Measurements from ENCODE around the gene RFK. TPM values are rescaled to one million over a fixed set of nuclear protein-coding genes. Genes with fewer than 3 reads are reported as not detected.

RFK gene
- total and polyA plus RNA-seq, 4 donors: 13.2 to 23.0 (median 16.9) TPM

DNA sequence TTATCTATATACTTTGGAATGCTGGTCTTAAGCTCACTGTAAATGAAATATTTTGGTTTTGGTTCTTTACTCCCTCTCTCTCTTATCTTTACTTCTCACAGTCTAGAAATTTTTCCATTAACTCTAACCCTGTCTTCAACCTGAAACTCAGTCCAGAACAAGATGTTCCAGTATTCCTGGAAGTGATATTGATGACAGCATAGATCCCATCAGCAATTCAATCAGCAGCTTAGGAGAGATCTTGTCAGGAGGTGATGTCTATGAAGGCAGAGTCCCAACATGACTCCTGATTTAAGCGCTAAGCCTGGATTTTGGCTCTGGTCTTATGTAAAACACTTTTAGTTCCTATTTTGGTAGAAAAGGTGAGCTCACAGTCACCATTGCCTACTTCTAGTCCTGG, 52.6 kb downstream of the RFK start (continued):
- TF ChIP-seq, protein P1, sequence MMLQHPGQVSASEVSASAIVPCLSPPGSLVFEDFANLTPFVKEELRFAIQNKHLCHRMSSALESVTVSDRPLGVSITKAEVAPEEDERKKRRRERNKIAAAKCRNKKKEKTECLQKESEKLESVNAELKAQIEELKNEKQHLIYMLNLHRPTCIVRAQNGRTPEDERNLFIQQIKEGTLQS (IDR thresholded peaks at IDR 0.05): no peak
- no peak for TF ChIP-seq NR2F2 (IDR thresholded peaks at IDR 0.05)
- no peak for TF ChIP-seq RXRA (IDR thresholded peaks at IDR 0.05)
- no peak for TF ChIP-seq GABPA (IDR thresholded peaks at IDR 0.05 in 1 of 2, conservative IDR thresholded peaks at IDR 0.05 in 1 of 2)
- no peak for TF ChIP-seq HNF4G (IDR thresholded peaks at IDR 0.05)
- TF ChIP-seq, protein P2, sequence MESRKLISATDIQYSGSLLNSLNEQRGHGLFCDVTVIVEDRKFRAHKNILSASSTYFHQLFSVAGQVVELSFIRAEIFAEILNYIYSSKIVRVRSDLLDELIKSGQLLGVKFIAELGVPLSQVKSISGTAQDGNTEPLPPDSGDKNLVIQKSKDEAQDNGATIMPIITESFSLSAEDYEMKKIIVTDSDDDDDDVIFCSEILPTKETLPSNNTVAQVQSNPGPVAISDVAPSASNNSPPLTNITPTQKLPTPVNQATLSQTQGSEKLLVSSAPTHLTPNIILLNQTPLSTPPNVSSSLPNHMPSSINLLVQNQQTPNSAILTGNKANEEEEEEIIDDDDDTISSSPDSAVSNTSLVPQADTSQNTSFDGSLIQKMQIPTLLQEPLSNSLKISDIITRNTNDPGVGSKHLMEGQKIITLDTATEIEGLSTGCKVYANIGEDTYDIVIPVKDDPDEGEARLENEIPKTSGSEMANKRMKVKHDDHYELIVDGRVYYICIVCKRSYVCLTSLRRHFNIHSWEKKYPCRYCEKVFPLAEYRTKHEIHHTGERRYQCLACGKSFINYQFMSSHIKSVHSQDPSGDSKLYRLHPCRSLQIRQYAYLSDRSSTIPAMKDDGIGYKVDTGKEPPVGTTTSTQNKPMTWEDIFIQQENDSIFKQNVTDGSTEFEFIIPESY (IDR thresholded peaks at IDR 0.05): no peak
- TF ChIP-seq FOXA2 (IDR thresholded peaks at IDR 0.05): no peak

DNA sequence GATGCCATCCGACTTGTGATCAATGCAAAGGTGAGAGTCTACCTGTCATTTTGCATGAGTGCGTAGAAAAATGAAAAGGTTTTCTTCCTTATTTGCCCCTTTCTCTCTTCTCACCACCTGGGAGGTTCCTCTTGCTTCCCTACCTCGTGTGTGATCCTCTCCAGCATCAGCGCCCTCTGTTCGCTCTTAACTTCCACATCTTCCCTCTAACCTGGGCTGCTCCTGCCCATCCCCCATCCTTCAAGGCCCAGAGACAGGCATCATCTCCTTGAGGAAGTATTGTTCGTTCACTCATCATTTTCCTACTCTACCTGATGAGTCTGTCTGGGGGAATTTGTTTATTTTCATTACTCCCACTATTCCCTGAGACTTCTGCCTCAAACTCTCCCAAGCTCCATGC, 55.8 kb downstream of the RFK start:
- no peaks in the 10 kb centered on the region for H3K9me3 ChIP-seq (ENCODE audit: control insufficient read depth in 4 of 4, low read length in 3 of 4)
- H3K27ac ChIP-seq (ENCODE audit: low read depth in 1 of 2, low read length in 2 of 2): no peak overlapping the region
- H3K36me3 ChIP-seq (ENCODE audit: control insufficient read depth in 4 of 4, insufficient read depth in 3 of 4, low read depth in 1 of 4, low read length in 3 of 4): no peaks in the 10 kb centered on the region
- no peaks in the 10 kb centered on the region for H3K27me3 ChIP-seq (ENCODE audit: control insufficient read depth in 4 of 4, insufficient read depth in 4 of 4, low read length in 3 of 4)
- WGBS: 82% methylated on average over 6 of the region's 6 CpGs
- H3K4me3 ChIP-seq (ENCODE audit: low read depth in 1 of 3, low read length in 3 of 3): no peak overlapping the region
- DNase-seq (ENCODE audit: low spot score): no peak
- H3K9ac ChIP-seq (ENCODE audit: low read depth in 1 of 2, low read length in 2 of 2): no peak overlapping the region
- no peaks in the 10 kb centered on the region for H3K4me1 ChIP-seq (ENCODE audit: control insufficient read depth in 4 of 4, insufficient read depth in 4 of 4, low read length in 3 of 4)
- no peak for TF ChIP-seq GABPA (IDR thresholded peaks at IDR 0.05 in 1 of 2, conservative IDR thresholded peaks at IDR 0.05 in 1 of 2)
- TF ChIP-seq EGR1 (IDR thresholded peaks at IDR 0.05; ENCODE audit: low read depth in 2 of 2): no peak
- TF ChIP-seq TAF1 (conservative IDR thresholded peaks at IDR 0.05): no peak
- no peak for TF ChIP-seq FOXA1 (IDR thresholded peaks at IDR 0.05)
- no peak for TF ChIP-seq JUND (IDR thresholded peaks at IDR 0.05)
- TF ChIP-seq HNF4A (conservative IDR thresholded peaks at IDR 0.05): no peak
- TF ChIP-seq NR2F2 (IDR thresholded peaks at IDR 0.05): no peak
- TF ChIP-seq, protein P2 (IDR thresholded peaks at IDR 0.05): no peak

DNA sequence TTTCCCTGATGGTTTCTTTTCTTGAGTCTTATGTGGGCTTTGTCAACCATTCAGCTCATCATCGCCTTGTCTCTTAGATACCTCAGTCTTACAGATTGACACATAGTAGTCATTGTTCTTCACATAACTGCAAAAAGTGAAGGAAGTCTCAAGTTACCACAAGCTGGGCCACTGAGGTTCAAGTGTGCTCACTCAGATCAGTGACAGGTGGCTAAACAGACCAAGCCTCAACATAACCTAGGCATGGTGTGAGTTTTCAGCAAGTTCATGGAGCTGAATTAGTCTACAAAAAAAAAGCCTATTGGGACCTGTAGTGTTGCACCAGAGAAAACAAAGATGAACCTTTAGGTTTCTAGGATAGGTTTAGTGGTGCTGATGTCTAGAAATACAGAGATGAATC, 58.2 kb downstream of the RFK start:
- DNase-seq (ENCODE audit: low spot score): no peak
- Histone ChIP-seq H3K9ac (ENCODE audit: low read depth in 1 of 2, low read length in 2 of 2) (no peak overlapping the region), H3K36me3 (ENCODE audit: control insufficient read depth in 4 of 4, insufficient read depth in 3 of 4, low read depth in 1 of 4, low read length in 3 of 4) (no peaks in the 10 kb centered on the region), H3K4me3 (ENCODE audit: low read depth in 1 of 3, low read length in 3 of 3) (no peak overlapping the region), H3K4me1 (ENCODE audit: control insufficient read depth in 4 of 4, insufficient read depth in 4 of 4, low read length in 3 of 4) (no peaks in the 10 kb centered on the region), H3K9me3 (ENCODE audit: control insufficient read depth in 4 of 4, low read length in 3 of 4) (no peaks in the 10 kb centered on the region), H3K27me3 (ENCODE audit: control insufficient read depth in 4 of 4, insufficient read depth in 4 of 4, low read length in 3 of 4) (no peaks in the 10 kb centered on the region), H3K27ac (ENCODE audit: low read depth in 1 of 2, low read length in 2 of 2) (no peak overlapping the region)
- TF ChIP-seq, protein P3, sequence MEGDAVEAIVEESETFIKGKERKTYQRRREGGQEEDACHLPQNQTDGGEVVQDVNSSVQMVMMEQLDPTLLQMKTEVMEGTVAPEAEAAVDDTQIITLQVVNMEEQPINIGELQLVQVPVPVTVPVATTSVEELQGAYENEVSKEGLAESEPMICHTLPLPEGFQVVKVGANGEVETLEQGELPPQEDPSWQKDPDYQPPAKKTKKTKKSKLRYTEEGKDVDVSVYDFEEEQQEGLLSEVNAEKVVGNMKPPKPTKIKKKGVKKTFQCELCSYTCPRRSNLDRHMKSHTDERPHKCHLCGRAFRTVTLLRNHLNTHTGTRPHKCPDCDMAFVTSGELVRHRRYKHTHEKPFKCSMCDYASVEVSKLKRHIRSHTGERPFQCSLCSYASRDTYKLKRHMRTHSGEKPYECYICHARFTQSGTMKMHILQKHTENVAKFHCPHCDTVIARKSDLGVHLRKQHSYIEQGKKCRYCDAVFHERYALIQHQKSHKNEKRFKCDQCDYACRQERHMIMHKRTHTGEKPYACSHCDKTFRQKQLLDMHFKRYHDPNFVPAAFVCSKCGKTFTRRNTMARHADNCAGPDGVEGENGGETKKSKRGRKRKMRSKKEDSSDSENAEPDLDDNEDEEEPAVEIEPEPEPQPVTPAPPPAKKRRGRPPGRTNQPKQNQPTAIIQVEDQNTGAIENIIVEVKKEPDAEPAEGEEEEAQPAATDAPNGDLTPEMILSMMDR (IDR thresholded peaks at IDR 0.05; ENCODE audit: low read depth, low read length, missing input control): no peak
- TF ChIP-seq, protein P2 (IDR thresholded peaks at IDR 0.05): no peak
- WGBS: 92% methylated on average over 1 of the region's 1 CpG

Other genes starting within 250 kb of the RFK start
- gene GCNT1, start 64.8 kb upstream of the RFK start, total RNA-seq: 1 to 10 TPM; 4.3 TPM
- gene GCNT1, start 64.8 kb upstream of the RFK start, polyA plus RNA-seq: under 1 TPM; 0.82 to 0.92 TPM